Kasumi-1 (cell line): ENCODE data around the gene HOXA7.

ENCODE experiments used
- DNase-seq, 2 experiments: peaks; one replicate each; lab custom pipeline; 2025; lab: John Stamatoyannopoulos, UW

Gene HOXA7

GRCh38 chr7:27170426-27171324 is 14.2 kb upstream of the HOXA7 start:
- no peak for DNase-seq

DNA sequence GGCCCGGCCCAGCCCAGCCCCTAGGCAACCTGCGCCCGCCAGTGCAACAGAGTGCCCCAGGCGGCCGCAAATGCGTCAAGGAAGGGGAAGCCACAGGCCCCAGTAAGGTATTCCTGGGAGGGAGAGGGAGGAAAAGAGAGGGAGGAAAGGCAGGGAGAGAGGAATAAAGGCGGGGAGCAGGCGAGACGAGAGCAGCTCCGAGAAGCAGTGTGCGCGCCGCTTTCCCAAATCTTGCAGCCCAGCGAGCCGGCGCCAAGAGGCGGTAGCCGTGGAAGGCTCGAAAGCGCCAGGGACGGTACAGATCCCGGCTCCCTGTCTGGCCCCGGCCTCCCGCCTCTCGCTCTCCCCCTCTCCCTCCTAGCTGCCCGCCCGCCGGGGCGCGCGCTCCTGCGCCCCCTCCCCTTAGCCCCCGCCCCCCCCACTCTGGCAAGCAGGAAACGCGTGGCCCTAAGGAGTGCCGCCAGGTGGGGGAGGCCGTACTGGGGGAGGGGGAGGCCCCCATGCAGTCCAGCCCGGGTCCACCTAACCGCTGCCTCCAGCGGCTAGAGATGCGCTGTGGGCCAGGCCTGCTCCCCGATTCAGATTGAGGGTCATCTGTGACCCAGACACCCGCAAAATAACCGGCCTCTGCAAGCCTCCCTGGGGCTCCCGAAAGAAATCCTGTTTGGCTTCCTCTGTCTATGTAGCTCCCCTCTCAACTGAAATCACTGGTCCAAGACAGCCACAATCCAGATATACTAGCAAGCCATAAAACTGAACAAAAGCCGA is 13.4 kb upstream of the HOXA7 start:
- no peak for DNase-seq

DNA sequence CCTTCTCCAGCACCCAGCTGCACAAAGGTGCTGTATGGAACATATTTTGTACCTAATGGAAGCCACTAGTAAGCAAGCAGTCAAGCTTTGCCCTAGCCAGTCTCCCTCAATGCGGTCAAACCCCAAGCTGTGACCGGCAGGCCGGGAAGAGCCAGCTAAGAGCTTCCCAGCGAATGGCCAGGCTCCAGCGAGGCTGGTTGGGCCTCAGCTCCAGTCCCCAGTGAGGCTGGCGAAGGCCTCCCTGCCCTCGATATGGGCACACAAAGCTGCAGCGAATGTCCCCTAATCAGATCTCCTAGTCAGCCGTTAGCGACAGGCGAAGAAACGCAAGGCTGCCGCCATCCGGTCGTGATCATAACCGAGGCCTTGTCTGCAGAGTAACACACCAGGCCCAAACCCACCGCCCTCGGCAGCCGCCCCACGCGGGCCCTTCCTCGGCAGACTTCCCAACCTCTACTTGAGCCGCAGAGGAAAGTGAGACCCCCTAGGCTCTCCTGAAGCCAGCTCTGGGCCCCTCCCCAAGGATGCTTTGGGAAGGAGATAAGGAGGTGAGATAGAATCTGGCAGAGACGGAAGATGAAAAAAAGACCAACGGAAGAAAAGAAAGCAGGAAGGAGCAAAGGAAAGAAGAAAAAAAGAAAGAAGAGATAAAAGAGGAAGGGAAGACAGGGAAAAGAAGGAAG is 11.9 kb upstream of the HOXA7 start:
- no peak for DNase-seq

- DNase-seq: no peak
Measured at GRCh38 chr7:27167916-27168264, 11.4 kb upstream of the HOXA7 start.

- no peak for DNase-seq
Measured at GRCh38 chr7:27166531-27167505, 10.3 kb upstream of the HOXA7 start.

- DNase-seq: no peak
Measured at GRCh38 chr7:27165996-27166530, 9.6 kb upstream of the HOXA7 start.

DNA sequence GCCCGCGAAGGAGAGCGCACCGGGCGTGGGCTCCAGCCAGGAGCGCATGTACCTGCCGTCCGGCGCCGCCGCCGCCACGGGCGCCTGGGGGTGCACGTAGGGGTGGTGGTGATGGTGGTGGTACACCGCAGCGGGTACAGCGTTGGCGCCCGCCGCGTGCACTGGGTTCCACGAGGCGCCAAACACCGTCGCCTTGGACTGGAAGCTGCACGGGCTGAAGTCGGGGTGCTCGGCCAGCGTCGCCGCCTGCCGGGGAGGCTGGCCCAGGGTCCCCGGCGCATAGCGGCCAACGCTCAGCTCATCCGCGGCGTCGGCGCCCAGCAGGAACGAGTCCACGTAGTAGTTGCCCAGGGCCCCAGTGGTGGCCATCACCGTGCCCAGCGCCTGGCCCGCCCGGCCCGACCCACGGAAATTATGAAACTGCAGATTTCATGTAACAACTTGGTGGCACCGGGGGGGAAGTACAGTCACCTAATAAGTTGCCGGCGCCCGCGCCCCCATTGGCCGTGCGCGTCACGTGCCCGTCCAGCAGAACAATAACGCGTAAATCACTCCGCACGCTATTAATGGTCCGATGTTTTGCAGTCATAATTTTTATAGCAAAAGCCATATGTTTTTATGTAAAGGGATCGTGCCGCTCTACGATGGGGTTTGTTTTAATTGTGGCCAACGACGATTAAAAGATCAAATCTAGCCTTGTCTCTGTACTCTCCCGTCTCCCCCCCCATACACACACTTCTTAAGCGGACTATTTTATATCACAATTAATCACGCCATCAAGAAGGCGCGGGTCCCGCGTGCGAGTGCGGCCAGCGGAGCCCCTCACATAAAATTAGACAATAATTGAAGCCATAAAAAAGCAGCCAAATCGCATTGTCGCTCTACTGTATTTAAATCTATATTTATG is 8.9 kb upstream of the HOXA7 start, which contains the start of gene HOXA9:
Gene HOXA9 (minus strand): TSS at position 449 of the 907 bp plus-strand sequence. CDS start 80 bp downstream, at position 369.
- DNase-seq: no peak

- no peak for DNase-seq
Measured at GRCh38 chr7:27164367-27165088, 8.1 kb upstream of the HOXA7 start.

- DNase-seq: no peak
Measured at GRCh38 chr7:27164045-27164366, 7.5 kb upstream of the HOXA7 start.

- DNase-seq: no peak
Measured at GRCh38 chr7:27163288-27164044, 7.0 kb upstream of the HOXA7 start.

GRCh38 chr7:27162561-27163287 is 6.2 kb upstream of the HOXA7 start:
- no peak for DNase-seq

DNA sequence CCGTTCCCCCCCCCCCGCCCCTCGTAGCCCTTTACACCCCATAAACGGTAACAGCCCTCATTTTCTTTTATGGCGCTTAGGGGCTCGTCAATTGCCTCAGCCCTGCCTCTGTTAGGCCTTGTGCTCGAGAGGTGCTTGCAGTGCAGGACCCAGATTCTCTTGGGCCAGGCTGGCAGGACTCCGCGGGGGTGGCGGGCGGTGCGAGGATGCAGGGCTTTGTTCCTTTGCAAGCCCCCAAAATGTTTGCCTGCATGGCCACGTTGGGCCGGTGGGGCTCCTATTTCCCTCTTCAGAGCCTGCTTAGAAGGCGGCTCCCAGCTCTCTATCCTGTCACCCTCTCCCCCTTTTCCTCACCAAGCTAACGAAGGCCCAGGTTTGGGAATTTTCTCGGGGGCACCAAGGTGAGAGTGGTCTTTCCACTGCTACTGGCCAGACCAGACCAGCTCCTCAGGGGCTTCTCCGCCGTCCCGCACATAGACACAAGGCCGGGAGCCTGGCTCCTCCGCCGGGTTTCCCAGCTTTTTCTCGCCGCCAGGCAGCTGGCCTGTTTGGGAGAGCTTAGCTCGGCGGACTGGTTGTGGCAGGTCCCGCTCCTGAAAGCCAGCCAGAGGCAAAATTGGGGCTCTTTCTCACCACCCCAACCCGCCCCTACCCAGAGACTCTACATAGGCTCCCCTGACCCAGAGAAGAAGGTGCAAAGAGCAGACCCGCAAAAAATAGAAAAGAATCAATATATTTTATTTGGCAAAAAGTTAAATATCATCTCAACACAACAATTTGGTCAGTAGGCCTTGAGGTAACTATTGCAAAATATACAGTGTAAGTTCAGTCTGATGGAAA is 5.5 kb upstream of the HOXA7 start:
- no peak for DNase-seq

- peak; percentile 73 to 81 for DNase-seq
Measured at GRCh38 chr7:27161214-27161720, 4.8 kb upstream of the HOXA7 start.

GRCh38 chr7:27160546-27161213 is 4.2 kb upstream of the HOXA7 start:
- DNase-seq: peak; percentile 92 to 96

DNA sequence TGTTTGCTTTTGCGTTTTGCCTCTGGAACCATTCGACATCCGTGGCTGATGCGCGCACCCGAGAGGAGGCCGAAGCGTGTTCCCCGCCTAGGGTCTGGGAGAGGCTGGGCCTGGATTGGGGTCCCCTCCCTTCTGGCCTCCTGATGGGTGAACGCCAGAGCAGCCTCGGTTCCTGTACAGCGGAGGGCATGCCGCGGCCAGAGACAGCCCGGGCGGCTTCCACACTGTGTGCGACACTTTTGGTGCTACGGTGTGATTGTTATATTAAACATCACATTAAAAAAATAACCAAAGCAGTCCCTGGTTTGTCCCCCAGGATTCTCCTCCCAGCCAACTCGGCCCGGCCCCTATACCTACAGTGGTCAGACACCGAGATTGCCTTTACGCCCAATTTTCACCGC is 3.7 kb upstream of the HOXA7 start:
- no peak for DNase-seq
